Immature natural killer cell (primary cell): ENCODE measurements around the gene PRDM5. TPM values are rescaled to one million over a fixed set of nuclear protein-coding genes. Genes with fewer than 3 reads are reported as not detected.

Experiments
- DNase-seq, 3 donors: peaks; one replicate each; pipeline ENCODE4 v3.0.0; 2022; ENCODE audit warnings: mixed read lengths in 1 of 3
- H3K27ac Mint-ChIP-seq, 6 donors: one replicate each; pipeline ENCODE4 v1.8.0; 2020; ENCODE audit warnings: mixed read lengths in 6 of 6, mild to moderate bottlenecking in 5 of 6, inconsistent platforms in 4 of 6, moderate library complexity in 3 of 6
- H3K27me3 Mint-ChIP-seq, 3 donors: one replicate each; pipeline ENCODE4 v1.8.0; 2020 to 2021; ENCODE audit warnings: low read depth in 3 of 3, mild to moderate bottlenecking in 3 of 3, mixed read lengths in 3 of 3, moderate library complexity in 3 of 3, inconsistent platforms in 1 of 3
- H3K36me3 Mint-ChIP-seq, 3 donors: one replicate each; pipeline ENCODE4 v1.8.0; 2020; ENCODE audit warnings: mixed read lengths in 3 of 3, inconsistent platforms in 2 of 3, mild to moderate bottlenecking in 2 of 3
- H3K4me1 Mint-ChIP-seq, 2 donors: one replicate each; pipeline ENCODE4 v1.8.0; 2020; ENCODE audit warnings: inconsistent platforms in 2 of 2, mild to moderate bottlenecking in 2 of 2, mixed read lengths in 2 of 2, moderate library complexity in 1 of 2
- H3K4me3 Mint-ChIP-seq, 5 donors: one replicate each; pipeline ENCODE4 v1.8.0; 2020; ENCODE audit warnings: mild to moderate bottlenecking in 5 of 5, mixed read lengths in 5 of 5, inconsistent platforms in 3 of 5, moderate library complexity in 3 of 5
- H3K9me3 Mint-ChIP-seq, 6 donors: one replicate each; pipeline ENCODE4 v1.8.0; 2020; ENCODE audit warnings: mild to moderate bottlenecking in 6 of 6, mixed read lengths in 6 of 6, inconsistent platforms in 4 of 6, moderate library complexity in 3 of 6
- polyA plus RNA-seq, 3 donors: library from polyadenylated mRNA; unstranded; fragments of 300-500 nt; fragmentation: Illumina TruSeq; gene quantifications; one replicate each; pipeline ENCODE4 v1.2.3, GENCODE V29; 2021

The PRDM5 gene
- polyA plus RNA-seq, 3 donors from 2014 or later = 0.08 TPM; not detected in 2

- no peaks in the 10 kb centered on the region for H3K36me3 Mint-ChIP-seq
- no peak for DNase-seq
- H3K27me3 Mint-ChIP-seq = peaks cover 0 to 1% (median 0%) of the 10 kb centered on the region in 3 donors
- H3K4me3 Mint-ChIP-seq = no peak overlapping the region
- H3K27ac Mint-ChIP-seq = no peak overlapping the region
- H3K9me3 Mint-ChIP-seq = no peaks in the 10 kb centered on the region
- H3K4me1 Mint-ChIP-seq = no peaks in the 10 kb centered on the region
Observed at GRCh38 chr4:120731561-120731960, 191.0 kb downstream of the PRDM5 start.

GRCh38 chr4:120730777-120731320 lies 191.7 kb downstream of the PRDM5 start:
- no peaks in the 10 kb centered on the region for H3K4me1 Mint-ChIP-seq
- DNase-seq = no peak
- peaks cover 0 to 1% (median 0%) of the 10 kb centered on the region in 3 donors for H3K27me3 Mint-ChIP-seq
- no peak overlapping the region for H3K27ac Mint-ChIP-seq
- H3K4me3 Mint-ChIP-seq = no peak overlapping the region
- no peaks in the 10 kb centered on the region for H3K9me3 Mint-ChIP-seq
- H3K36me3 Mint-ChIP-seq = no peaks in the 10 kb centered on the region

GRCh38 chr4:120728892-120729675 lies 193.4 kb downstream of the PRDM5 start:
- Mint-ChIP-seq H3K4me3 (no peak overlapping the region), H3K27me3 (peaks cover 0 to 1% (median 0%) of the 10 kb centered on the region in 3 donors), H3K27ac (no peak overlapping the region), H3K9me3 (no peaks in the 10 kb centered on the region), H3K36me3 (no peaks in the 10 kb centered on the region), H3K4me1 (no peaks in the 10 kb centered on the region)
- DNase-seq = no peak

- no peak for DNase-seq
- no peak overlapping the region for H3K4me3 Mint-ChIP-seq
- no peaks in the 10 kb centered on the region for H3K4me1 Mint-ChIP-seq
- H3K9me3 Mint-ChIP-seq = no peaks in the 10 kb centered on the region
- H3K27ac Mint-ChIP-seq = no peak overlapping the region
- no peaks in the 10 kb centered on the region for H3K36me3 Mint-ChIP-seq
- H3K27me3 Mint-ChIP-seq = peaks cover 0 to 3% (median 3%) of the 10 kb centered on the region in 3 donors
Observed at GRCh38 chr4:120725639-120726580, 196.6 kb downstream of the PRDM5 start.

GRCh38 chr4:120724656-120725055 lies 197.9 kb downstream of the PRDM5 start:
- H3K4me3 Mint-ChIP-seq = no peak overlapping the region
- H3K36me3 Mint-ChIP-seq = no peaks in the 10 kb centered on the region
- no peak for DNase-seq
- H3K27me3 Mint-ChIP-seq = peaks cover 0 to 3% (median 1%) of the 10 kb centered on the region in 3 donors
- no peaks in the 10 kb centered on the region for H3K9me3 Mint-ChIP-seq
- H3K27ac Mint-ChIP-seq = no peak overlapping the region
- no peaks in the 10 kb centered on the region for H3K4me1 Mint-ChIP-seq

- H3K4me3 Mint-ChIP-seq = no peak overlapping the region
- no peak for DNase-seq
- H3K4me1 Mint-ChIP-seq = no peaks in the 10 kb centered on the region
- H3K27ac Mint-ChIP-seq = no peak overlapping the region
- no peaks in the 10 kb centered on the region for H3K9me3 Mint-ChIP-seq
- no peaks in the 10 kb centered on the region for H3K36me3 Mint-ChIP-seq
- peaks cover 0 to 3% (median 1%) of the 10 kb centered on the region in 3 donors for H3K27me3 Mint-ChIP-seq
Observed at GRCh38 chr4:120723986-120724385, 198.5 kb downstream of the PRDM5 start.

GRCh38 chr4:120723105-120723504 lies 199.4 kb downstream of the PRDM5 start:
- Mint-ChIP-seq H3K27me3 (peaks cover 0 to 3% (median 1%) of the 10 kb centered on the region in 3 donors), H3K4me3 (no peak overlapping the region), H3K9me3 (no peaks in the 10 kb centered on the region)

GRCh38 chr4:120722655-120723054 lies 199.9 kb downstream of the PRDM5 start:
- H3K27ac Mint-ChIP-seq = no peak overlapping the region
- H3K4me3 Mint-ChIP-seq = no peak overlapping the region
- no peaks in the 10 kb centered on the region for H3K9me3 Mint-ChIP-seq
- DNase-seq = no peak
- H3K4me1 Mint-ChIP-seq = no peaks in the 10 kb centered on the region
- peaks cover 0 to 3% (median 1%) of the 10 kb centered on the region in 3 donors for H3K27me3 Mint-ChIP-seq
- no peaks in the 10 kb centered on the region for H3K36me3 Mint-ChIP-seq

More at GRCh38 chr4:120723105-120723504, 199.4 kb downstream of the PRDM5 start:
- Mint-ChIP-seq H3K27ac (no peak overlapping the region), H3K4me1 (no peaks in the 10 kb centered on the region), H3K36me3 (no peaks in the 10 kb centered on the region)
- no peak for DNase-seq

- H3K9me3 Mint-ChIP-seq = no peaks in the 10 kb centered on the region
- no peaks in the 10 kb centered on the region for H3K4me1 Mint-ChIP-seq
- H3K27me3 Mint-ChIP-seq = peaks cover 0 to 3% (median 1%) of the 10 kb centered on the region in 3 donors
- H3K36me3 Mint-ChIP-seq = no peaks in the 10 kb centered on the region
- H3K4me3 Mint-ChIP-seq = no peak overlapping the region
- H3K27ac Mint-ChIP-seq = no peak overlapping the region
- no peak for DNase-seq
Observed at GRCh38 chr4:120720354-120720934, 202.1 kb downstream of the PRDM5 start.

GRCh38 chr4:120718979-120719566 lies 203.5 kb downstream of the PRDM5 start:
- peak in 1 of 3 donors; percentile 3 for DNase-seq
- Mint-ChIP-seq H3K27me3 (peaks cover 0 to 3% (median 1%) of the 10 kb centered on the region in 3 donors), H3K27ac (no peak overlapping the region), H3K4me1 (no peaks in the 10 kb centered on the region), H3K36me3 (no peaks in the 10 kb centered on the region), H3K4me3 (no peak overlapping the region), H3K9me3 (no peaks in the 10 kb centered on the region)

GRCh38 chr4:120716346-120716745 lies 206.2 kb downstream of the PRDM5 start:
- peaks cover 0 to 2% (median 0%) of the 10 kb centered on the region in 3 donors for H3K27me3 Mint-ChIP-seq
- peaks cover 0 to 5% (median under 1%) of the 10 kb centered on the region in 6 donors for H3K9me3 Mint-ChIP-seq
- no peaks in the 10 kb centered on the region for H3K4me1 Mint-ChIP-seq
- no peak overlapping the region for H3K4me3 Mint-ChIP-seq
- H3K27ac Mint-ChIP-seq = no peak overlapping the region
- no peaks in the 10 kb centered on the region for H3K36me3 Mint-ChIP-seq
- DNase-seq = no peak

GRCh38 chr4:120714417-120715010 lies 208.0 kb downstream of the PRDM5 start:
- H3K4me1 Mint-ChIP-seq = no peaks in the 10 kb centered on the region
- H3K9me3 Mint-ChIP-seq = peaks cover 0 to 5% (median 1%) of the 10 kb centered on the region in 6 donors
- no peak overlapping the region for H3K27ac Mint-ChIP-seq
- H3K27me3 Mint-ChIP-seq = peaks cover 0 to 2% (median 0%) of the 10 kb centered on the region in 3 donors
- no peak overlapping the region for H3K4me3 Mint-ChIP-seq
- no peak for DNase-seq
- H3K36me3 Mint-ChIP-seq = no peaks in the 10 kb centered on the region

GRCh38 chr4:120709991-120710390 lies 212.5 kb downstream of the PRDM5 start:
- DNase-seq = no peak
- Mint-ChIP-seq H3K27ac (no peak overlapping the region), H3K4me1 (no peaks in the 10 kb centered on the region), H3K36me3 (no peaks in the 10 kb centered on the region), H3K4me3 (no peak overlapping the region), H3K9me3 (peaks cover 0 to 7% (median 1%) of the 10 kb centered on the region in 6 donors), H3K27me3 (peaks cover 0 to 3% (median 1%) of the 10 kb centered on the region in 3 donors)
